Measurements from ENCODE around the gene HK1. TPM values are rescaled to one million over a fixed set of nuclear protein-coding genes. Genes with fewer than 3 reads are reported as not detected.

Gene HK1
- total RNA-seq, 4 donors from 2014 or later, result 12.5 to 47.0 (median 12.6) TPM

GRCh38 chr10:69340695-69341094 is 62.4 kb downstream of the HK1 start:
- peaks cover 0 to 14% (median 7%) of the 10 kb centered on the region in 4 donors for H3K4me1 ChIP-seq
- no peaks in the 10 kb centered on the region for H3K9me3 ChIP-seq
- H3K36me3 ChIP-seq, result no peaks in the 10 kb centered on the region
- H3K27ac ChIP-seq, result no peak overlapping the region
- no peaks in the 10 kb centered on the region for H3K27me3 ChIP-seq
- no peak for DNase-seq
- TF ChIP-seq CTCF (IDR thresholded peaks at IDR 0.05), result no peak
- no peak for TF ChIP-seq POLR2A (IDR thresholded peaks at IDR 0.05)
- H3K4me3 ChIP-seq, result no peak overlapping the region

DNA sequence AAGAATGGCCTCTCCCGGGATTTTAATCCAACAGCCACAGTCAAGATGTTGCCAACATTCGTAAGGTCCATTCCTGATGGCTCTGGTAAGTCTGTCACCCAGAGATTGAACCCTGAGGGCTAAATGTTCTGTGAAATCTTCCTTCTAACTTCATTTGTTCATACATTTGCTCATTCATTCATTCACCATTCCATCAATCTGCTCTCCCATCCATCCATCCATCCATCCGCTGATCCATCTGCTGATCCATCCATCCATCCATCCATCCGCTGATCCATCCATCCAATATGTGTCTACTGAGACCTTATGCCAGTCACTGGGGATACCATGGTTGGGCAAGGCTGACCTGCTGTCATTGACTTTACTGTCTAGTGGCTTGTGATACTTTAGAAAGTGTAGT is 65.6 kb downstream of the HK1 start:
- TF ChIP-seq POLR2A (IDR thresholded peaks at IDR 0.05) (no peak), CTCF (IDR thresholded peaks at IDR 0.05) (no peak)
- Histone ChIP-seq H3K27ac (peak overlapping the region in 1 of 4 donors; percentile 55), H3K4me1 (peaks cover 0 to 19% (median 10%) of the 10 kb centered on the region in 4 donors)

DNA sequence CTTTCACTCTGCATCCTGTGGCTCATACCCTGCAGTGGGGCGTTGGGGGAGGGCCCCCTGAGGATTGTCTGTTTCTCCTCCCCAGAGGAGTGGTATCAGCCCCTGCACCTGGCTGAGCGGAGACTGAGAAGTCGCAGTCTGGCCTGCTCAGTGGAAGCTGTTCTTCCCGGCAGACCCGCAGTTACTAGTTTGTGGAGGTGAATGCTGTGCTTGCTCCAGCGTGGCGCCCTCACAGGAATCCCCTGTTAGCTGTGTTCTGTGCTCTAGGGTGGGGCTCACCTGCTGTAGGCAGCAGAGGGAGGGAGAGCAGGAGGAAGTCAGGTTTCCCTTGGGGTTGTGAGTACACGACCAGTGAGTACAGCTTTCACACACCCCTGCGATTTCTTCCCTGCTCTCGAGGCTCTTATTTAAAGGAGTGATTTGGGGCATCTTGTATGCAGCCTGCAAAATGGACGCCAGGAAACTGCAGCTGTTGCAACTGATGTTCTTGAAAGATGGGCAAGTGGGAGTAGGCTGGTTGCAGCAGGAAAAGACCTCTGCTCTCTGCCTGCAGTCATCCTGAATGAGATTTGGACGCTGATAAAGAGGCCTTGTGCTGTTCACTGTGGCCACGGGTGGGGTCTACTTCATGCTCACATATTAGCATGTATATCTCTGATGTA is 66.4 kb downstream of the HK1 start:
- Histone ChIP-seq H3K4me3 (no peak overlapping the region), H3K27me3 (no peaks in the 10 kb centered on the region), H3K36me3 (no peaks in the 10 kb centered on the region), H3K4me1 (peaks cover 0 to 14% (median 11%) of the 10 kb centered on the region in 4 donors), H3K9me3 (no peaks in the 10 kb centered on the region), H3K27ac (peak overlapping the region in 1 of 4 donors; percentile 55)
- peak in 1 of 3 donors; percentile 59 for DNase-seq
- TF ChIP-seq CTCF (IDR thresholded peaks at IDR 0.05), result no peak
- no peak for TF ChIP-seq POLR2A (IDR thresholded peaks at IDR 0.05)

More for the DNA sequence above, 65.6 kb downstream of the HK1 start:
- no peak overlapping the region for H3K4me3 ChIP-seq
- H3K36me3 ChIP-seq, result no peaks in the 10 kb centered on the region
- H3K9me3 ChIP-seq, result no peaks in the 10 kb centered on the region
- DNase-seq, result no peak
- H3K27me3 ChIP-seq, result no peaks in the 10 kb centered on the region

GRCh38 chr10:69345402-69345801 is 67.1 kb downstream of the HK1 start:
- H3K36me3 ChIP-seq, result no peaks in the 10 kb centered on the region
- no peaks in the 10 kb centered on the region for H3K27me3 ChIP-seq
- no peak overlapping the region for H3K4me3 ChIP-seq
- no peaks in the 10 kb centered on the region for H3K9me3 ChIP-seq
- H3K27ac ChIP-seq, result peak overlapping the region in 1 of 4 donors; percentile 55
- DNase-seq, result peak in 1 of 3 donors; percentile 27
- H3K4me1 ChIP-seq, result peaks cover 0 to 14% (median 10%) of the 10 kb centered on the region in 4 donors
- TF ChIP-seq CTCF (IDR thresholded peaks at IDR 0.05) (no peak), POLR2A (IDR thresholded peaks at IDR 0.05) (no peak)

- H3K27me3 ChIP-seq, result no peaks in the 10 kb centered on the region
- no peak for DNase-seq
- H3K9me3 ChIP-seq, result no peaks in the 10 kb centered on the region
- TF ChIP-seq POLR2A (IDR thresholded peaks at IDR 0.05) (no peak), CTCF (IDR thresholded peaks at IDR 0.05) (no peak)
- H3K27ac ChIP-seq, result peak overlapping the region in 1 of 4 donors; percentile 55
- H3K4me1 ChIP-seq, result peaks cover 0 to 14% (median 10%) of the 10 kb centered on the region in 4 donors
- no peak overlapping the region for H3K4me3 ChIP-seq
- H3K36me3 ChIP-seq, result no peaks in the 10 kb centered on the region
These were observed 67.7 kb downstream of the HK1 start for GRCh38 chr10:69345890-69346474.
